AG09309 (cell line): ENCODE results near the gene ELMO3.

Experiments used
- DNase-seq: peaks from one replicate; pipeline ENCODE4 v3.0.0-alpha.2; 2010; ENCODE audit warnings: low read depth
- H3K4me3 ChIP-seq: 2 replicates; pipeline ENCODE4 v1.5.1; 2011; ENCODE audit warnings: mild to moderate bottlenecking, low read depth, low read length, moderate library complexity; ENCODE audit not compliant: control insufficient read depth
- TF ChIP-seq, protein P1 (sequence below): IDR thresholded peaks from 2 replicates; pipeline ENCODE4 v1.5.1; 2011; ENCODE audit warnings: mild to moderate bottlenecking, low read depth, low read length, inconsistent platforms; ENCODE audit not compliant: insufficient read depth, control insufficient read depth; ENCODE audit errors: missing control alignments

Gene ELMO3

DNA sequence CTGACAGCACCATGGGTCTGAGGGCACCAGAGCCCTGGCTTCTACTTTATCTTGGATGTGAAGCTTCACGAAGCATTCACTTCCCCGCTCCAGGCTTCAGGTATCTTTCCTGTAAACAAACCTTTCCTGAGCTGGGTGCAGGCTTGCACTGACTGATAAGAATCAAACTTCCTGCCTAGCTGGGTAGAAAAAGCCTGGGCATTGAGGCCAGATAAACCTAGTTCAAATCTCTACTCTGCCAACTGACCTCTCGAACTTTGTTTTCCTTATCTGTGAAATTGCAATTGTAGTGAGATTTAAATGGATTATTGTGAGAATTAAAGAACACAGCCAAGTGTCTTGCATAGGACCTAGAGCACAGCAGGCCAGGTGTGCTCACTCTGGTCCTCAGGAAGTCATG is 25.1 kb downstream of the ELMO3 start:
- TF ChIP-seq, protein P1, sequence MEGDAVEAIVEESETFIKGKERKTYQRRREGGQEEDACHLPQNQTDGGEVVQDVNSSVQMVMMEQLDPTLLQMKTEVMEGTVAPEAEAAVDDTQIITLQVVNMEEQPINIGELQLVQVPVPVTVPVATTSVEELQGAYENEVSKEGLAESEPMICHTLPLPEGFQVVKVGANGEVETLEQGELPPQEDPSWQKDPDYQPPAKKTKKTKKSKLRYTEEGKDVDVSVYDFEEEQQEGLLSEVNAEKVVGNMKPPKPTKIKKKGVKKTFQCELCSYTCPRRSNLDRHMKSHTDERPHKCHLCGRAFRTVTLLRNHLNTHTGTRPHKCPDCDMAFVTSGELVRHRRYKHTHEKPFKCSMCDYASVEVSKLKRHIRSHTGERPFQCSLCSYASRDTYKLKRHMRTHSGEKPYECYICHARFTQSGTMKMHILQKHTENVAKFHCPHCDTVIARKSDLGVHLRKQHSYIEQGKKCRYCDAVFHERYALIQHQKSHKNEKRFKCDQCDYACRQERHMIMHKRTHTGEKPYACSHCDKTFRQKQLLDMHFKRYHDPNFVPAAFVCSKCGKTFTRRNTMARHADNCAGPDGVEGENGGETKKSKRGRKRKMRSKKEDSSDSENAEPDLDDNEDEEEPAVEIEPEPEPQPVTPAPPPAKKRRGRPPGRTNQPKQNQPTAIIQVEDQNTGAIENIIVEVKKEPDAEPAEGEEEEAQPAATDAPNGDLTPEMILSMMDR: no peak
- H3K4me3 ChIP-seq: no peak overlapping the region
- no peak for DNase-seq

DNA sequence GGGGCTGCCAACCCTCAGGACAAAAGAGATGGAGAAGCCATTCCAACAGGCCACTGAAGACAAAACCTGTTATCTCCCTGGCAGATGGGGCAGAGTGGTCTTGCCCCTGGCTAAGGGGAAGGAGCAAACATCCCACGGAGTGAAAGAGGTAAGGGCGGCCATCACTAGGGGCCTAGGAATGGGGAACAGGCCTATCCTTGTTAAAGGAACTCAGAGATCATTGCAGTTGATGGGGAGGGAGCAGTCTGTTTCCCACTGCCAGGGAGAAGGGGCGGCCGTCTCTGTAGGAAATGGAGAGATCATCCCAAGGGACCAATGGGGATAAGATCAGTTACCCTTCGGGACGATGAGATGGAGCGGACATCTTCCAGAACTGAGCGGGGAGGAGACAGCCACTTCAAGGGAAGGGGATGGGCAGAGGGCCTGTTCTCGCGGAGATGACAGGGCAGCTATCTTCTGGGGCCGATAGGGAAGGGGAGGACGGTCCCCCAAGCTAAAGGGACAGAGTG is 27.4 kb downstream of the ELMO3 start:
- no peak for DNase-seq
- H3K4me3 ChIP-seq: peak overlapping the region; percentile 95
- TF ChIP-seq, protein P1: no peak

DNA sequence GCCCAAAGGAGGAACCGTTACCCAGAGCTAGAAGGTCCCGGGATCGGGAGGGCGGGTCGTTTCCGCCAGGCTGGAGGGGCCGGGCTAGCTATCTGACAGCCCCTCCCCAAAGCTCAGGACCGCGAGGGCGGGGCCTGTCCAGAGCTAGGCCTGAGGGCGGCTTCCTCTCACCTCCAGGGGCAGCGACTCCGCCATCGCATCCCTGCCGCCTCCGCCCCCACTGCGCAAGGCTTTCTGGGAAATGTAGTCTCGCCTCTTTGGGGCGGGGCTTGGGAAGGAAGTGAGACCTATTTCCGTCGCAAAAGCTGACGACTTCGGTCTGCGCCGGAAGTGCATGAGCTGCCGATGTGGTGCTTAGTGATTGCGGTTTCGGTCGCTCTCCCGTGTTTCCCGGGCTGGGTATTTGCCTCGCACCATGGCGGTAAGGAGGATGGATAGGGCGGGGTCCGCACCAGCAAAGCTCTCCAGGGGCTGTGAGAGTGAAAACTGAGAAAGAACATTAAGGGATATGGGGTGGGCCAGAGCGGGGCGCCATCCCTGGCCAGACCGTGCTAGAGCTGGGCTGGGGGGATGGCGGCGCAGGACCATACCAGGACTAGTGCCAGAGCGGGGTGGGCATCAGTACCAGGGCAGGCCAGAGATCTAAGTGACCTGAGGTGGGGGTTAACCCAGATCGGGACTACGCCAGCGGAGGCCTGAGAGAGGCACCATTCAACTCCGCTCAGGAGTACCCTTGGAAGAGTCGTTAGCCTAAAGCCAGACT is 28.1 kb downstream of the ELMO3 start, which contains the start of gene TMEM208:
TSS of gene TMEM208 (plus strand) at position 327 of the 763 bp plus-strand sequence. CDS start at position 416, 89 bp downstream.
- DNase-seq: peak; percentile 88
- TF ChIP-seq, protein P1: peak; percentile 5
- H3K4me3 ChIP-seq: peak within 1 kb of the TSS; percentile 95

DNA sequence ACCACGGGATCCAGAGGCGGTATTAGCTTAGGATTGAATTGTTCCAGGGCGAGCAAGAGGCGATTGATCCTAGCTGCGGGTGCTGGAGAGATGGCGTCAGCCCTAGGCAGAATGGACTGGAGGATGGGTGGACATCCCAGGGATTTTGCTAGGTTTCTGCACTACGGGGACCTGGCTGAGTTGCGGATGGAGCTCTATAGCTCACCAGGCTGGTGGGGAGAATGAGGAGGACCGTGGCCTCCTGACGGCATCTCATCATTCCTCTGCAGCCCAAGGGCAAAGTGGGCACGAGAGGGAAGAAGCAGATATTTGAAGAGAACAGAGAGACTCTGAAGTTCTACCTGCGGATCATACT is 28.6 kb downstream of the ELMO3 start:
- no peak for DNase-seq
- H3K4me3 ChIP-seq: peak overlapping the region; percentile 95
- TF ChIP-seq, protein P1: no peak

DNA sequence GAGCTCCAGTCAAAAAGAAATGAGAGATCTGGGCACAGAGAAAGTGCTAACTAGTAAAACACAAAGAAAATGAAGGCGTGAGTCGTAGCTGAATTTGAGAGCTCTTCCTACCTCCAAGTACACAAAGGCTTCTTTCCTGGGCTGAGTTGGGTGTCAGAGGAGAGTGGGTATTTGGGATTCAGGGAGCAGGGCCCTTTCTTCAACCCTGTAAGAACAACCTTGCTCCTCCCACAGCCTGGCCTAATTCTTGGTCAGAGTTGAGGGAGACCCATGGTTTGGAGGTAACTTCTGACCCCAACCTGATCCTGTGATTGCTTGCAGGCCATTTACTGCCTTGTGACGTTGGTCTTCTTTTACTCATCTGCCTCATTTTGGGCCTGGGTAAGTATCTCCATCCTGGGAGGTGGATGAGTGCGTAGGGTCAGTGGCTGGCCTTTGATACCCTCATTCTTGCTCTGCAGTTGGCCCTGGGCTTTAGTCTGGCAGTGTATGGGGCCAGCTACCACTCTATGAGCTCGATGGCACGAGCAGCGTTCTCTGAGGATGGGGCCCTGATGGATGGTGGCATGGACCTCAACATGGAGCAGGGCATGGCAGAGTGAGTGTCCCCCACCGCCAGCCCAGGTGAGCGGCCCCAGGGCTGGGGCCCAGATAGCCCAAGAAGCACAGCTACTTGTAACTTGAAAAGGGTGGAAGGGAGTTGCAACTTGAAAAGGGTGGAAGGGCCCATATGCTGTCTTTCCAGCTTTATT is 29.3 kb downstream of the ELMO3 start:
- no peak for DNase-seq
- TF ChIP-seq, protein P1: no peak
- H3K4me3 ChIP-seq: peak overlapping the region; percentile 95

DNA sequence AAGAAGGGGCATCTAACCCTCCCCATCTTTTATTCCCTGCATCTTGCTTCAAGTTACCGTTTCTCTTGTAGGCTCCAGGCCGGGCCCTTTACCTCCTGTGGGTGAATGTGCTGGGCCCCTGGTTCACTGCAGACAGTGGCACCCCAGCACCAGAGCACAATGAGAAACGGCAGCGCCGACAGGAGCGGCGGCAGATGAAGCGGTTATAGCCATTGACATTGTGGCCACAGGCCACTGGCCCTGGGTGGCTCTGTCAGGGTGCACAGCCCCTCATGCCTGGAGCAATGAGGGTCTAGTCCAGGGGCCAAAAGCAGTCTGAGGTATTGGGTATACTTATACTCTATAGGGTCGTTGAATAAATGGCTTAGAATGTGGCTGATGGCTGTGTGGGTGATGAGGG is 30.0 kb downstream of the ELMO3 start:
- H3K4me3 ChIP-seq: no peak overlapping the region
- DNase-seq: no peak
- TF ChIP-seq, protein P1: no peak
